HepG2 (cell line): ENCODE data around the gene MED23. TPM values are rescaled to one million over a fixed set of nuclear protein-coding genes. Genes with fewer than 3 reads are reported as not detected.

ENCODE experiments used
- ATAC-seq: fragments of 200-7000 bp; cut with Tn5 transposase; 3 replicates; pipeline ENCODE4 v1.9.1; 2020; ENCODE audit warnings: mild to moderate bottlenecking, moderate library complexity
- BruUV-seq: library from RNA; stranded (reverse); fragments of 400-500 nt; replicated peaks from 2 replicates; lab custom pipeline; 2021; lab: Mats Ljungman, UMichigan
- CTCF ChIA-PET: fragments of 300-600 bp; formaldehyde crosslinking; extraction: SDS; loops from one replicate; lab custom pipeline; 2021; ENCODE audit warnings: low total read pairs, inconsistent platforms, low intra/inter-chr PET ratio; lab: Yijun Ruan, JAX
- POLR2A ChIA-PET: fragments of 350-600 bp; sonication (Branson Sonifier 250); formaldehyde crosslinking; loops from one replicate; lab custom pipeline; 2020; ENCODE audit warnings: antibody characterized with exemption, inconsistent platforms; lab: Yijun Ruan, JAX
- DNase-seq: peaks from one replicate; pipeline ENCODE4 v3.0.0-alpha.2; 2015; ENCODE audit warnings: low spot score
- FAIRE-seq: peaks from 3 replicates; lab custom pipeline; 2011; peaks lifted over from hg19 to GRCh38; lab: Jason Lieb, UNC
- H2AFZ ChIP-seq: one replicate; pipeline ENCODE4 v1.6.1; 2011; ENCODE audit warnings: low read length, inconsistent platforms
- H3K27ac ChIP-seq: fragments of 300-600 bp; 3 replicates; pipeline ENCODE4 v1.8.0; 2011; ENCODE audit warnings: mixed run types, mild to moderate bottlenecking, mixed read lengths, low read length, inconsistent platforms; ENCODE audit not compliant: insufficient read depth; ENCODE audit errors: extremely low read length
- H3K27me3 ChIP-seq, 2 experiments: fragments of 200-600 bp in 1 of 2; 2 replicates in 1 of 2; 3 replicates in 1 of 2; pipeline versions ENCODE4 v1.6.0 to v1.8.0; 2011; ENCODE audit warnings: low read length in 2 of 2, mild to moderate bottlenecking in 2 of 2, moderate library complexity in 2 of 2, inconsistent platforms in 1 of 2; ENCODE audit not compliant: insufficient read depth in 2 of 2, control insufficient read depth in 1 of 2
- H3K36me3 ChIP-seq, 2 experiments: fragments of 200-600 bp in 1 of 2; replicated peaks in 1 of 2; 2 replicates in 1 of 2; 3 replicates in 1 of 2; pipeline versions ENCODE4 v1.5.1 to v1.8.0; 2011; ENCODE audit warnings: low read length in 2 of 2, inconsistent platforms in 1 of 2; ENCODE audit not compliant: insufficient read depth in 2 of 2, control insufficient read depth in 1 of 2
- H3K4me1 ChIP-seq: 2 replicates; pipeline ENCODE4 v1.5.1; 2012; ENCODE audit warnings: low read length, inconsistent platforms; ENCODE audit not compliant: insufficient read depth
- H3K4me2 ChIP-seq: 2 replicates; pipeline ENCODE4 v1.6.0; 2011; ENCODE audit warnings: low read depth, low read length, inconsistent platforms
- H3K4me3 ChIP-seq, 3 experiments: fragments of 200-600 bp in 1 of 3; sonication (generic), shearing (Covaris generic) in 1 of 3; replicated peaks in 1 of 3; 2 replicates each; pipeline ENCODE4 v1.5.1; 2011 to 2016; ENCODE audit warnings: low read length in 3 of 3, inconsistent platforms in 2 of 3, low read depth in 2 of 3, mild to moderate bottlenecking in 2 of 3, control low read depth in 1 of 3, mixed read lengths in 1 of 3; ENCODE audit not compliant: insufficient read depth in 1 of 3
- H3K79me2 ChIP-seq: one replicate; pipeline ENCODE4 v1.6.1; 2011; ENCODE audit warnings: low read length, inconsistent platforms; ENCODE audit not compliant: insufficient read depth
- H3K9ac ChIP-seq: 2 replicates; pipeline ENCODE4 v1.6.0; 2011; ENCODE audit warnings: mild to moderate bottlenecking, low read depth, low read length, inconsistent platforms; ENCODE audit not compliant: insufficient read depth
- H3K9me3 ChIP-seq: 2 replicates; pipeline ENCODE4 v1.5.1; 2012; ENCODE audit warnings: mild to moderate bottlenecking, low read length
- H4K20me1 ChIP-seq: 2 replicates; pipeline ENCODE4 v1.6.0; 2011; ENCODE audit warnings: inconsistent platforms, mild to moderate bottlenecking, low read length, moderate library complexity; ENCODE audit not compliant: insufficient read depth
- CCDC6 ChIP-seq: sonication (generic); formaldehyde crosslinking; IDR thresholded peaks from 2 replicates; pipeline ENCODE4 v1.8.1; 2022; ENCODE audit warnings: mild to moderate bottlenecking, missing genetic modification reagents, moderate library complexity
- CHCHD3 ChIP-seq: sonication (generic); formaldehyde crosslinking; IDR thresholded peaks from 2 replicates; pipeline ENCODE4 v1.8.0; 2022; ENCODE audit warnings: mild to moderate bottlenecking, missing genetic modification reagents, moderate library complexity
- DZIP1 ChIP-seq: sonication (generic); formaldehyde crosslinking; IDR thresholded peaks from 2 replicates; pipeline ENCODE4 v1.5.0; 2020; ENCODE audit warnings: mild to moderate bottlenecking, missing genetic modification reagents
- FOXP1 ChIP-seq, 2 experiments: fragments of 450-650 bp in 1 of 2; IDR thresholded peaks; 2 replicates each; pipeline ENCODE4 v1.6.1; 2017 to 2018; ENCODE audit warnings: antibody characterized with exemption in 1 of 2
- HDAC2 ChIP-seq: sonication (generic); formaldehyde crosslinking; IDR thresholded peaks from 2 replicates; pipeline ENCODE4 v1.4.0; 2020; ENCODE audit warnings: missing genetic modification reagents
- MAFF ChIP-seq: IDR thresholded peaks from 2 replicates; pipeline ENCODE4 v1.6.1; 2011; ENCODE audit warnings: low read depth, low read length, improper control_type of control experiment
- MAFK ChIP-seq, 2 experiments: IDR thresholded peaks in 1 of 2; conservative IDR thresholded peaks in 1 of 2; 2 replicates each; pipeline ENCODE4 v1.6.1; 2011; ENCODE audit warnings: improper control_type of control experiment in 2 of 2, low read length in 2 of 2
- NR2F1 ChIP-seq, 2 experiments: fragments of 450-650 bp in 1 of 2; formaldehyde crosslinking in 1 of 2; IDR thresholded peaks; 2 replicates each; pipeline versions ENCODE4 v1.5.0 to v1.6.1; 2016 to 2020; ENCODE audit warnings: mild to moderate bottlenecking in 1 of 2, missing compliant biosample characterization in 1 of 2, missing genetic modification reagents in 1 of 2, moderate library complexity in 1 of 2
- ZBTB4 ChIP-seq: sonication (generic); formaldehyde crosslinking; IDR thresholded peaks from 2 replicates; pipeline ENCODE4 v1.4.0; 2020; ENCODE audit warnings: missing genetic modification reagents, mild to moderate bottlenecking, borderline replicate concordance
- ZBTB42 ChIP-seq: sonication (generic); formaldehyde crosslinking; IDR thresholded peaks from 2 replicates; pipeline ENCODE4 v1.5.0; 2020; ENCODE audit warnings: mild to moderate bottlenecking, missing genetic modification reagents
- ZMYM4 ChIP-seq: sonication (generic); formaldehyde crosslinking; IDR thresholded peaks from 2 replicates; pipeline ENCODE4 v1.8.1; 2023; ENCODE audit warnings: mild to moderate bottlenecking, missing genetic modification reagents
- ZNF274 ChIP-seq: sonication (generic); formaldehyde crosslinking; IDR thresholded peaks from 2 replicates; pipeline ENCODE4 v1.5.1; 2020; ENCODE audit warnings: mild to moderate bottlenecking, missing genetic modification reagents
- ZNF580 ChIP-seq: IDR thresholded peaks from 2 replicates; pipeline ENCODE4 v1.6.1; 2016; ENCODE audit warnings: low read depth, borderline replicate concordance
- WGBS: methylation state at CpG from one replicate; pipeline ENCODE4 v1.1.6; 2017; ENCODE audit warnings: low lambda C conversion rate; 5-methylcytosine and 5-hydroxymethylcytosine counted together
- in situ Hi-C: cut with HindIII; loops from 2 replicates; pipeline ENCODE4 v1.10.0; 2017; ENCODE audit warnings: low pct_unique_long_range_greater_than_20kb; ENCODE audit not compliant: extremely low pct_ligation_motif_present
- intact Hi-C: fragments of 100-400 bp; cut with micrococcal nuclease; formaldehyde crosslinking; loops from one replicate; pipeline ENCODE4 v1.10.0; 2022; ENCODE audit not compliant: unreplicated experiment
- polyA plus RNA-seq, 8 experiments: library from polyadenylated mRNA; depleted of rRNA in 3 of 8; stranded (reverse) in 7 of 8; unstranded in 1 of 8; fragments of >200 nt; fragmentation: Illumina TruSeq in 4 of 8; extraction: Trizol in 4 of 8; gene quantifications; 2 replicates each; pipeline versions ENCODE4 v1.2.1 to v1.2.3, GENCODE V29; 2011 to 2016; ENCODE audit warnings: low read depth in 4 of 8, missing spikeins in 1 of 8, mixed read lengths in 1 of 8; ENCODE audit not compliant: insufficient read depth in 1 of 8
- total RNA-seq, 5 experiments: library from RNA; depleted of rRNA; stranded (reverse); fragments of >200 nt; fragmentation: Illumina TruSeq; extraction: Trizol; gene quantifications; 2 replicates each; pipeline ENCODE4 v1.2.3, GENCODE V29; 2016; ENCODE audit warnings: low read depth in 1 of 5

MED23 gene
- total and polyA plus RNA-seq, 2 of the 13 experiments (the other 11 are each of a cell fraction or from before 2014, with no cell fraction given) = 34.9 to 50.5 TPM

GRCh38 chr6:131656667-131657066, 28.6 kb upstream of the MED23 start:
- Histone ChIP-seq H3K27ac (no peak overlapping the region), H3K4me1 (no peaks in the 10 kb centered on the region), H3K36me3 (peaks cover 27 to 81% of the 10 kb centered on the region in 2 experiments), H3K4me2 (no peak overlapping the region), H3K4me3 (no peak overlapping the region), H3K9me3 (no peaks in the 10 kb centered on the region; the same call in 1 of the 2 replicates), H2AFZ (no peak overlapping the region), H3K9ac (no peak overlapping the region), H4K20me1 (no peaks in the 10 kb centered on the region), H3K79me2 (no peaks in the 10 kb centered on the region), H3K27me3 (no peaks in the 10 kb centered on the region)
- WGBS = 100% methylated on average over 3 of the region's 3 CpGs
- DNase-seq (no peak), ATAC-seq (no peak), FAIRE-seq (no peak)
- intact Hi-C loops (no loop called here), in situ Hi-C loops (no loop called here)
- TF ChIP-seq FOXP1 (IDR thresholded peaks at IDR 0.05) (no peak), FOXP1 (CRISPR knock-in tag; IDR thresholded peaks at IDR 0.05) (no peak), HDAC2 (CRISPR knock-in tag) (no peak), MAFK (conservative IDR thresholded peaks at IDR 0.05 in 1 of 2, IDR thresholded peaks at IDR 0.05 in 1 of 2; ENCODE audit: low read length in 2 of 2) (peak in 1 of 2 experiments; percentile 51; a peak in 2 of 4 replicates), ZNF274 (CRISPR knock-in tag) (no peak), ZMYM4 (CRISPR knock-in tag) (no peak), ZNF580 (no peak), MAFF (peak; percentile 36; the same call in 1 of the 2 replicates), ZBTB4 (no peak), CHCHD3 (no peak), DZIP1 (CRISPR knock-in tag) (no peak), CCDC6 (CRISPR knock-in tag) (no peak), NR2F1 (CRISPR knock-in tag; IDR thresholded peaks at IDR 0.05) (no peak), ZBTB42 (CRISPR knock-in tag) (no peak)
- CTCF ChIA-PET = no interaction called here
- BruUV-seq = no TSS peak
- POLR2A ChIA-PET = interaction anchor here (1.0 kb wide), 1 partner anchor 28 kb away, joined by 3 read pairs; the partner anchor contains the start of gene MED23
